K562 (cell line): ENCODE results near the gene DCAF6. TPM values are rescaled to one million over a fixed set of nuclear protein-coding genes. Genes with fewer than 3 reads are reported as not detected.
A peak's percentile ranks its signal among the peaks of the same experiment; 100 is the strongest.

Experiments
- CREB5 ChIP-seq: fragments of 250-450 bp; sonication (Bioruptor Pico); IDR thresholded peaks from 2 replicates; pipeline ENCODE4 v1.5.0; 2020; ENCODE audit warnings: mild to moderate bottlenecking
- CTCF ChIP-seq, 3 experiments: IDR thresholded peaks in 2 of 3; conservative IDR thresholded peaks in 1 of 3; 2 replicates each; pipeline ENCODE4 v1.5.1; 2011 to 2012; ENCODE audit warnings: low read length in 3 of 3, mild to moderate bottlenecking in 3 of 3, control low read depth in 2 of 3, improper control_type of control experiment in 1 of 3, inconsistent platforms in 1 of 3, low read depth in 1 of 3, mixed read lengths in 1 of 3, moderate library complexity in 1 of 3; ENCODE audit not compliant: insufficient read depth in 2 of 3
- DIDO1 ChIP-seq: fragments of 450-650 bp; IDR thresholded peaks from 2 replicates; pipeline ENCODE4 v1.6.1; 2016; ENCODE audit warnings: low read depth, missing biosample characterization, missing genetic modification characterization
- ELF2 ChIP-seq: fragments of 250-450 bp; sonication (Bioruptor Pico); IDR thresholded peaks from 2 replicates; pipeline ENCODE4 v1.5.0; 2021; ENCODE audit warnings: mild to moderate bottlenecking
- ELK1 ChIP-seq: sonication (generic); formaldehyde crosslinking; IDR thresholded peaks from 2 replicates; pipeline ENCODE4 v1.8.1; 2022; ENCODE audit warnings: missing genetic modification reagents
- PRPF4 ChIP-seq: fragments of 200-400 bp; formaldehyde crosslinking; IDR thresholded peaks from one replicate; pipeline ENCODE4 v1.6.1; 2017; ENCODE audit warnings: low read length, low read depth, mild to moderate bottlenecking; ENCODE audit not compliant: insufficient read depth, poor library complexity, severe bottlenecking
- RBM34 ChIP-seq: fragments of 200-400 bp; formaldehyde crosslinking; IDR thresholded peaks from 2 replicates; pipeline ENCODE4 v1.6.1; 2018; ENCODE audit warnings: low read length, borderline replicate concordance; ENCODE audit not compliant: insufficient read depth
- REST ChIP-seq, 2 experiments: fragments of 450-650 bp; formaldehyde crosslinking in 1 of 2; IDR thresholded peaks; 2 replicates each; pipeline versions ENCODE4 v1.4.0 to v1.6.1; 2014 to 2020; ENCODE audit warnings: mild to moderate bottlenecking in 2 of 2, borderline replicate concordance in 1 of 2, low read depth in 1 of 2
- TFAM ChIP-seq: fragments of 250-450 bp; sonication (Bioruptor Pico); conservative IDR thresholded peaks from 2 replicates; pipeline ENCODE4 v1.5.0; 2021; ENCODE audit warnings: mild to moderate bottlenecking, moderate library complexity
- polyA plus RNA-seq, 8 experiments: library from polyadenylated mRNA; depleted of rRNA in 4 of 8; stranded (reverse) in 5 of 8; unstranded in 3 of 8; fragments of >200 nt; fragmentation: Nextera tagmentation in 2 of 8; fragmentation: Illumina TruSeq in 1 of 8; extraction: Ambion mirVana in 2 of 8; extraction: Trizol in 1 of 8; gene quantifications; 2 replicates each; pipeline versions ENCODE4 v1.2.1 to v1.2.3, GENCODE V29; 2011 to 2014; ENCODE audit warnings: inconsistent platforms in 1 of 8, missing spikeins in 1 of 8
- total RNA-seq, 7 experiments: library from RNA; depleted of rRNA in 6 of 7; stranded (reverse); fragments of >200 nt in 6 of 7; fragmentation: Illumina TruSeq in 2 of 7; extraction: Trizol in 2 of 7; gene quantifications; 2 replicates each; pipeline versions ENCODE4 v1.2.1 to v1.2.3, GENCODE V29; 2011 to 2021; ENCODE audit warnings: low replicate concordance in 1 of 7

DCAF6 gene
- total and polyA plus RNA-seq, 9 of the 15 experiments (the other 6 are each of a cell fraction or from before 2014, with no cell fraction given): 19.1 to 102 (median 46.3) TPM

- TF ChIP-seq ELF2 (CRISPR knock-in tag): no peak
- TF ChIP-seq TFAM (CRISPR knock-in tag): no peak
- TF ChIP-seq RBM34: no peak
- TF ChIP-seq CREB5 (CRISPR knock-in tag): no peak
- TF ChIP-seq ELK1 (CRISPR knock-in tag): no peak
- 0 out of 6 replicates have a peak, but pooled peaks of 1 of the 3 experiments have one; percentile 8 for TF ChIP-seq CTCF (IDR thresholded peaks at IDR 0.05 in 2 of 3, conservative IDR thresholded peaks at IDR 0.05 in 1 of 3; ENCODE audit: insufficient read depth in 2 of 3, low read depth in 1 of 3, low read length in 3 of 3)
- TF ChIP-seq PRPF4: no peak
- 0 out of 2 replicates have a peak, but pooled peaks have one; percentile 4 for TF ChIP-seq REST (IDR thresholded peaks at IDR 0.05; ENCODE audit: borderline replicate concordance)
- TF ChIP-seq REST (CRISPR knock-in tag; IDR thresholded peaks at IDR 0.05; ENCODE audit: low read depth): no peak
- no peak for TF ChIP-seq DIDO1
These were observed 168.1 kb downstream of the DCAF6 start (continued) for GRCh38 chr1:168104535-168104934.
